ENCODE measurements around the gene PM20D2. TPM values are rescaled to one million over a fixed set of nuclear protein-coding genes. Genes with fewer than 3 reads are reported as not detected.
"Not testable (repeated sequence)": the region's sequence is repeated elsewhere in the genome, so short reads cannot be mapped to it uniquely, and the experiment has no call there.

The PM20D2 gene
- total and polyA plus RNA-seq, 12 donors: 1.8 to 10.0 (median 5.7) TPM

DNA sequence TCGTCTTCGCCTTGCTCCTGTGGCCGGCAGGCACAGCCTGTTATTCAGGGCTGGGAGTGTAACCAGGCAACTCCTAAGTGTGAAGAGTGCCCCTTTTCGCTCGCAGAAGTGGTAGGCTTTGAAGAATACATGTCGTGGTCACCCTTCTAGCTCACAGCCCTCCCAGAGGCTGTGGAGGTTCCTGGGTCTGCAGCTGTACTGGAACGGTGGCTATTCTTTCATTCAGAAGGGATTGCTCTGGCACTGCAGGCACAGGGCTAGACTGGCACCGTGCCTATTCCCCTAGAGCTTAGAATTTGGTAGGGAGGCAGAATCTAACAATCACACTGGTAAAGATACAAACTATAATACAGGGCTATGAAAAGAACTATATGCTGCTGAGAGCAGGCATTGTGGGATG lies 26.9 kb upstream of the PM20D2 start:
- no peaks in the 10 kb centered on the region for H3K9me3 ChIP-seq (replicated peaks in 1 of 3)
- H3K36me3 ChIP-seq (replicated peaks in 1 of 2): no peaks in the 10 kb centered on the region
- DNase-seq: peak in 3 of 7 donors; percentile 34 to 56 (median 43)
- H3K27ac ChIP-seq: no peak overlapping the region
- TF ChIP-seq, protein P1, sequence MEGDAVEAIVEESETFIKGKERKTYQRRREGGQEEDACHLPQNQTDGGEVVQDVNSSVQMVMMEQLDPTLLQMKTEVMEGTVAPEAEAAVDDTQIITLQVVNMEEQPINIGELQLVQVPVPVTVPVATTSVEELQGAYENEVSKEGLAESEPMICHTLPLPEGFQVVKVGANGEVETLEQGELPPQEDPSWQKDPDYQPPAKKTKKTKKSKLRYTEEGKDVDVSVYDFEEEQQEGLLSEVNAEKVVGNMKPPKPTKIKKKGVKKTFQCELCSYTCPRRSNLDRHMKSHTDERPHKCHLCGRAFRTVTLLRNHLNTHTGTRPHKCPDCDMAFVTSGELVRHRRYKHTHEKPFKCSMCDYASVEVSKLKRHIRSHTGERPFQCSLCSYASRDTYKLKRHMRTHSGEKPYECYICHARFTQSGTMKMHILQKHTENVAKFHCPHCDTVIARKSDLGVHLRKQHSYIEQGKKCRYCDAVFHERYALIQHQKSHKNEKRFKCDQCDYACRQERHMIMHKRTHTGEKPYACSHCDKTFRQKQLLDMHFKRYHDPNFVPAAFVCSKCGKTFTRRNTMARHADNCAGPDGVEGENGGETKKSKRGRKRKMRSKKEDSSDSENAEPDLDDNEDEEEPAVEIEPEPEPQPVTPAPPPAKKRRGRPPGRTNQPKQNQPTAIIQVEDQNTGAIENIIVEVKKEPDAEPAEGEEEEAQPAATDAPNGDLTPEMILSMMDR (IDR thresholded peaks at IDR 0.05): no peak
- TF ChIP-seq POLR2A (IDR thresholded peaks at IDR 0.05): no peak
- no peak overlapping the region for H3K4me3 ChIP-seq
- WGBS, 4 donors: 86 to 94% (median 90%) methylated on average over 7 to 8 of the region's 8 CpGs
- intact Hi-C loops (cut with DNase I): no loop called here
- peaks cover 4 to 6% of the 10 kb centered on the region in 2 donors for H3K4me1 ChIP-seq (replicated peaks in 1 of 2)
- H3K27me3 ChIP-seq: no peaks in the 10 kb centered on the region

DNA sequence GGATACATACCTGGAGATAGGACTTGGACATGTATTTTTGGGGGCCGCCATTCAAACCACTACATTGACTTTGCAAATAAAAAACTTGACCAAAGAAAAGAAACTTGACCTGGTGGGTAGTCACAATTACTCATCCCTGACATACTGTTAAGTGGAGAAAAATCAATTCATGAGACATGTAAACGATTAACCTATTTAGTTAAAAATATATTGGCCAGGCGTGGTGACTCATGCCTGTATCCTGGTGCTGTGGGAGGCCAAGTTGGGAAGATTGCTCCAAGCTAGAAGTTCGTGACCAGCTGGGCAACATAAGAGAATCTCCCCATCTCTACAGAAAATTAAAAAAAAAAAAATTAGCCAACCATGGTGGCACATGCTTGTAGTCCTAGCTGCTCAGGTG lies 25.5 kb upstream of the PM20D2 start:
- Histone ChIP-seq H3K9me3 (replicated peaks in 1 of 3) (no peaks in the 10 kb centered on the region), H3K4me1 (replicated peaks in 1 of 2) (peaks cover 4 to 6% of the 10 kb centered on the region in 2 donors), H3K27ac (no peak overlapping the region), H3K4me3 (no peak overlapping the region), H3K36me3 (replicated peaks in 1 of 2) (no peaks in the 10 kb centered on the region), H3K27me3 (no peaks in the 10 kb centered on the region)
- WGBS, 4 donors: 82 to 85% (median 85%) methylated on average over 4 of the region's 4 CpGs
- TF ChIP-seq POLR2A (IDR thresholded peaks at IDR 0.05): no peak
- TF ChIP-seq, protein P1 (IDR thresholded peaks at IDR 0.05): no peak
- no peak for DNase-seq
- intact Hi-C loops (cut with DNase I): no loop called here

DNA sequence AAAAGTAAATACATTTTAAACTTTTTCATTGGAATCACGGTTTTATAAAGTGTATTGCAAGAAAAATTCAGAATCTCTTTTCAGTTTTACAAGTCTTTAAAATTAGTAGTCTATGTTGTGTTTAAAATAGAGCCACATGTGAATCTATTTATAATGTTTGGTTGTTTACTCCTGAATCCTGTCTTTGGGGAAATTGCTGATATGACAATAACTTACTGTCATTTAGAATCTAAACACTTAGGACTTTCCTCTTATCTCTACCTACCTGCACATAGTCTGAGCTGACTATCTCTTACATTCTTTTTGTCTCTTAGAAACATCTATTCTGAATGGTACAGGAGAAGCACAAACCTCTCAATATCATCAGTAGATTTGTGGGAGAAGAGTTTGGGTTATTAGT lies 23.9 kb upstream of the PM20D2 start:
- no peak for DNase-seq
- intact Hi-C loops (cut with DNase I): no loop called here
- Histone ChIP-seq H3K27ac (no peak overlapping the region), H3K36me3 (replicated peaks in 1 of 2) (no peaks in the 10 kb centered on the region), H3K4me1 (replicated peaks in 1 of 2) (peaks cover under 1 to 3% of the 10 kb centered on the region in 2 donors), H3K4me3 (no peak overlapping the region), H3K9me3 (replicated peaks in 1 of 3) (no peaks in the 10 kb centered on the region), H3K27me3 (no peaks in the 10 kb centered on the region)
- TF ChIP-seq POLR2A (IDR thresholded peaks at IDR 0.05): no peak
- TF ChIP-seq, protein P1 (IDR thresholded peaks at IDR 0.05): no peak
- 81 to 87% (median 84%) methylated on average over 1 of the region's 1 CpG for WGBS, 4 donors

DNA sequence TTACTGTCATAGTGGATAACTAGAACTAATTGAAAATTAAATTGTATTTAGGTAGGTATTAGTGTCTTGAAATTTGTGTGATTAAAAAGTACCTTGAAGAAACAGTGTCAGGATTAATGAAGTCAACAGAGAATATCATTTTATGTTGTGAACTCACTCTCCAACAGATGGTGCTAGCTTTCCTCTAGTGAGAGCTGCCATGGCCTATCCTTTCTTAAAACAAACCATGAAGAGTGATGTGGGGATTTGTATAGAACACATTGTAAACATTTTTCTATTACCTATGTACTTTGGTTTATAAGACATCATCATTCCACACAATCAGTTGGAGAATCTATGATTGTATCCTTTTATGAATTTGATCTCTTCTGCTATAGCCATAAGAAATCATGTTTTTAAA lies 23.2 kb upstream of the PM20D2 start:
- intact Hi-C loops (cut with DNase I): no loop called here
- Histone ChIP-seq H3K27ac (no peak overlapping the region), H3K4me3 (no peak overlapping the region), H3K36me3 (replicated peaks in 1 of 2) (no peaks in the 10 kb centered on the region), H3K9me3 (replicated peaks in 1 of 3) (no peaks in the 10 kb centered on the region), H3K4me1 (replicated peaks in 1 of 2) (no peaks in the 10 kb centered on the region), H3K27me3 (no peaks in the 10 kb centered on the region)
- no peak for DNase-seq
- TF ChIP-seq, protein P1 (IDR thresholded peaks at IDR 0.05): peak in 5 of 6 experiments; percentile 19 to 53 (median 34)
- TF ChIP-seq POLR2A (IDR thresholded peaks at IDR 0.05): no peak

DNA sequence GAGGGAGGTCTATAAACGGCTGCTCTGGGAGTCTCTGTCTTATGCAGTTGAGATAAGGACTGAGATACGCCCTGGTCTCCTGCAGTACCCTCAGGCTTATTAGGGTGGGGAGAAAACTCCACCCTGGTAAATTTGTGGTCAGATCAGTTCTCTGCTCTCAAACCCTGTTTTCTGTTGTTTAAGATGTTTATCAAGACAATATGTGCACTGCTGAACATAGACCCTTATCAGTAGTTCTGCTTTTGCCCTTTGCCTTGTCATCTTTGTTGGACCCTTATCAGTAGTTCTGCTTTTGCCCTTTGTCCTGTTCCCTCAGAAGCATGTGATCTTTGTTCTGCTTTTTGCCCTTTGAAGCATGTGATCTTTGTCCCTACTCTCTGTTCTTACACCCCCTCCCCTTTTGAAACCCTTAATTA lies 17.6 kb upstream of the PM20D2 start:
- H3K36me3 ChIP-seq (replicated peaks in 1 of 2); intact Hi-C loops (cut with DNase I); H3K4me1 ChIP-seq (replicated peaks in 1 of 2); H3K27ac ChIP-seq; DNase-seq; H3K4me3 ChIP-seq; H3K9me3 ChIP-seq (replicated peaks in 1 of 3); H3K27me3 ChIP-seq: not testable (repeated sequence)
- 81 to 85% (median 84%) methylated on average over 2 of the region's 2 CpGs for WGBS, 4 donors
